H1 (cell line): ENCODE results near the gene PAQR5. TPM values are rescaled to one million over a fixed set of nuclear protein-coding genes. Genes with fewer than 3 reads are reported as not detected.

Experiments
- CTCF ChIA-PET: fragments of 300-600 bp; sonication (Branson Sonifier 250); formaldehyde crosslinking; loops from one replicate; lab custom pipeline; 2021; ENCODE audit not compliant: partially characterized antibody; lab: Charles Lee
- POLR2A ChIA-PET: fragments of 300-600 bp; sonication (Branson Sonifier 250); formaldehyde crosslinking; loops from one replicate; lab custom pipeline; 2021; ENCODE audit warnings: inconsistent platforms; ENCODE audit not compliant: partially characterized antibody; lab: Charles Lee
- DNase-seq, 2 experiments: peaks; one replicate each; pipeline versions ENCODE4 v3.0.0 to v3.0.0-alpha.2; 2010 to 2022; ENCODE audit warnings: low spot score in 2 of 2, low read depth in 1 of 2, mixed read lengths in 1 of 2
- FAIRE-seq: peaks from 2 replicates; lab custom pipeline; 2011; peaks lifted over from hg19 to GRCh38; lab: Jason Lieb, UNC
- H2AFZ ChIP-seq: 2 replicates; pipeline ENCODE4 v1.8.1; 2012; ENCODE audit warnings: low read length, inconsistent platforms
- H2AK5ac ChIP-seq: 2 replicates; pipeline ENCODE4 v1.6.1; 2013; ENCODE audit warnings: low read depth, low read length
- H2BK120ac ChIP-seq: replicated peaks from 2 replicates; pipeline ENCODE3; 2013; ENCODE audit warnings: low read depth, low read length, inconsistent platforms
- H2BK12ac ChIP-seq: 2 replicates; pipeline ENCODE4 v1.6.1; 2013; ENCODE audit warnings: low read depth, low read length
- H2BK15ac ChIP-seq: 2 replicates; pipeline ENCODE4 v1.6.1; 2013; ENCODE audit warnings: low read length
- H2BK20ac ChIP-seq: 2 replicates; pipeline ENCODE4 v1.6.1; 2013; ENCODE audit warnings: low read length
- H2BK5ac ChIP-seq: 2 replicates; pipeline ENCODE4 v1.6.1; 2013; ENCODE audit warnings: low read depth, low read length
- H3K14ac ChIP-seq: 2 replicates; pipeline ENCODE4 v1.6.1; 2013; ENCODE audit warnings: inconsistent platforms; ENCODE audit not compliant: insufficient read length
- H3K18ac ChIP-seq: 2 replicates; pipeline ENCODE4 v1.6.1; 2013; ENCODE audit warnings: low read length; ENCODE audit errors: extremely low read depth
- H3K23ac ChIP-seq: 2 replicates; pipeline ENCODE4 v1.6.1; 2013; ENCODE audit warnings: inconsistent platforms; ENCODE audit not compliant: insufficient read length
- H3K23me2 ChIP-seq: 2 replicates; pipeline ENCODE4 v1.6.1; 2013; ENCODE audit warnings: low read depth, low read length
- H3K27ac ChIP-seq: 2 replicates; pipeline ENCODE4 v1.6.1; 2011; ENCODE audit warnings: low read depth, low read length, inconsistent platforms
- H3K27me3 ChIP-seq, 4 experiments: replicated peaks in 1 of 4; 1 replicate in 1 of 4; 2 replicates in 3 of 4; pipeline versions ENCODE4 v1.6.1 to v1.8.1; 2011 to 2013; ENCODE audit warnings: low read length in 3 of 4, mild to moderate bottlenecking in 3 of 4, inconsistent platforms in 2 of 4, mixed read lengths in 2 of 4, moderate library complexity in 1 of 4; ENCODE audit not compliant: control insufficient read depth in 3 of 4, insufficient read depth in 3 of 4; ENCODE audit errors: extremely low read depth in 1 of 4
- H3K36me3 ChIP-seq, 4 experiments: 2 replicates each; pipeline versions ENCODE4 v1.6.1 to v1.8.1; 2011 to 2013; ENCODE audit warnings: mild to moderate bottlenecking in 4 of 4, low read length in 3 of 4, moderate library complexity in 2 of 4, control low read depth in 1 of 4, inconsistent platforms in 1 of 4; ENCODE audit not compliant: insufficient read depth in 4 of 4, control insufficient read depth in 2 of 4
- H3K4ac ChIP-seq: replicated peaks from 2 replicates; pipeline ENCODE3; 2013; ENCODE audit warnings: low read length, low read depth, mixed read lengths, inconsistent platforms; ENCODE audit not compliant: insufficient read length
- H3K4me1 ChIP-seq, 4 experiments: replicated peaks in 1 of 4; 1 replicate in 1 of 4; 2 replicates in 3 of 4; pipeline versions ENCODE4 v1.6.1 to v1.8.1; 2011 to 2013; ENCODE audit warnings: low read length in 3 of 4, inconsistent platforms in 2 of 4, mixed read lengths in 1 of 4; ENCODE audit not compliant: insufficient read depth in 4 of 4, control insufficient read depth in 3 of 4
- H3K4me2 ChIP-seq, 2 experiments: 2 replicates each; pipeline versions ENCODE4 v1.6.1 to v1.8.1; 2011 to 2013; ENCODE audit warnings: low read depth in 2 of 2, low read length in 2 of 2, control low read depth in 1 of 2, inconsistent platforms in 1 of 2, mild to moderate bottlenecking in 1 of 2; ENCODE audit not compliant: insufficient read depth in 1 of 2
- H3K4me3 ChIP-seq, 4 experiments: fragments of 200-600, 300-600 bp in 1 of 4; sonication (generic), shearing (Covaris generic), sonication (Bioruptor Twin) in 1 of 4; 2 replicates each; pipeline versions ENCODE4 v1.5.1 to v1.8.1; 2011 to 2016; ENCODE audit warnings: low read length in 4 of 4, low read depth in 3 of 4, control low read depth in 2 of 4, inconsistent platforms in 2 of 4, mild to moderate bottlenecking in 2 of 4, mixed read lengths in 1 of 4, moderate library complexity in 1 of 4; ENCODE audit not compliant: insufficient read depth in 2 of 4; ENCODE audit errors: extremely low read depth in 1 of 4
- H3K56ac ChIP-seq: replicated peaks from 2 replicates; pipeline ENCODE3; 2013; ENCODE audit warnings: low read depth, mild to moderate bottlenecking, mixed read lengths, low read length, inconsistent platforms; ENCODE audit not compliant: insufficient read length
- H3K79me1 ChIP-seq: 2 replicates; pipeline ENCODE4 v1.6.1; 2013; ENCODE audit warnings: low read depth, low read length, control low read depth
- H3K79me2 ChIP-seq, 2 experiments: 2 replicates each; pipeline versions ENCODE4 v1.6.1 to v1.8.1; 2012 to 2013; ENCODE audit warnings: low read length in 2 of 2, mild to moderate bottlenecking in 2 of 2, inconsistent platforms in 1 of 2; ENCODE audit not compliant: insufficient read depth in 2 of 2, control insufficient read depth in 1 of 2
- H3K9ac ChIP-seq, 4 experiments: replicated peaks in 1 of 4; 1 replicate in 1 of 4; 2 replicates in 3 of 4; pipeline versions ENCODE4 v1.6.1 to v1.8.1; 2011 to 2013; ENCODE audit warnings: low read depth in 3 of 4, low read length in 3 of 4, control low read depth in 2 of 4, mild to moderate bottlenecking in 2 of 4, moderate library complexity in 2 of 4, inconsistent platforms in 1 of 4; ENCODE audit errors: extremely low read depth in 1 of 4
- H3K9me3 ChIP-seq, 2 experiments: 2 replicates each; pipeline versions ENCODE4 v1.6.1 to v1.8.1; 2012 to 2013; ENCODE audit warnings: mild to moderate bottlenecking in 2 of 2, moderate library complexity in 2 of 2, control low read depth in 1 of 2, inconsistent platforms in 1 of 2, low read depth in 1 of 2, low read length in 1 of 2, mixed read lengths in 1 of 2; ENCODE audit not compliant: insufficient read depth in 2 of 2
- H4K20me1 ChIP-seq, 2 experiments: replicated peaks in 1 of 2; 2 replicates each; pipeline versions ENCODE3 to v1.8.1; 2011 to 2013; ENCODE audit warnings: inconsistent platforms in 2 of 2, low read length in 2 of 2, mild to moderate bottlenecking in 1 of 2; ENCODE audit not compliant: insufficient read depth in 2 of 2, control insufficient read depth in 1 of 2
- H4K5ac ChIP-seq: 2 replicates; pipeline ENCODE4 v1.6.1; 2013; ENCODE audit warnings: low read length, low read depth, mixed read lengths, inconsistent platforms; ENCODE audit not compliant: insufficient read length
- H4K8ac ChIP-seq: 2 replicates; pipeline ENCODE4 v1.8.0; 2013; ENCODE audit warnings: mild to moderate bottlenecking, moderate library complexity, low read length, inconsistent platforms; ENCODE audit not compliant: insufficient read depth; ENCODE audit errors: extremely low read depth
- H4K91ac ChIP-seq: replicated peaks from 2 replicates; pipeline ENCODE3; 2013; ENCODE audit warnings: low read length, mixed read lengths, inconsistent platforms; ENCODE audit not compliant: insufficient read length
- ATF2 ChIP-seq: IDR thresholded peaks from 2 replicates; pipeline ENCODE4 v1.6.1; 2012; ENCODE audit warnings: low read length, inconsistent platforms
- BRCA1 ChIP-seq: IDR thresholded peaks from 2 replicates; pipeline ENCODE4 v1.6.1; 2012; ENCODE audit warnings: low read depth, low read length, improper control_type of control experiment
- CEBPB ChIP-seq: IDR thresholded peaks from 2 replicates; pipeline ENCODE4 v1.6.1; 2012; ENCODE audit warnings: low read depth, low read length
- GABPA ChIP-seq: IDR thresholded peaks from 2 replicates; pipeline ENCODE4 v1.6.1; 2011; ENCODE audit warnings: mild to moderate bottlenecking, low read length, moderate library complexity, borderline replicate concordance; ENCODE audit not compliant: insufficient read depth
- JUN ChIP-seq: IDR thresholded peaks from 2 replicates; pipeline ENCODE4 v1.6.1; 2011; ENCODE audit warnings: low read depth, mild to moderate bottlenecking, improper control_type of control experiment, low read length
- JUND ChIP-seq: IDR thresholded peaks from 2 replicates; pipeline ENCODE4 v1.6.1; 2011; ENCODE audit warnings: mild to moderate bottlenecking, improper control_type of control experiment, low read length
- MAFK ChIP-seq: IDR thresholded peaks from 2 replicates; pipeline ENCODE4 v1.6.1; 2012; ENCODE audit warnings: low read depth, mild to moderate bottlenecking, improper control_type of control experiment, low read length
- POU5F1 ChIP-seq: IDR thresholded peaks from 2 replicates; pipeline ENCODE4 v1.6.1; 2011; ENCODE audit warnings: low read depth, mild to moderate bottlenecking, low read length, moderate library complexity
- SP4 ChIP-seq: IDR thresholded peaks from 2 replicates; pipeline ENCODE4 v1.6.1; 2012; ENCODE audit warnings: low read length, inconsistent platforms
- TAF7 ChIP-seq: optimal IDR thresholded peaks from 2 replicates; pipeline ENCODE3; 2011; ENCODE audit warnings: low read depth, mild to moderate bottlenecking, inconsistent platforms, low read length, moderate library complexity, borderline replicate concordance
- TBP ChIP-seq: IDR thresholded peaks from 2 replicates; pipeline ENCODE4 v1.6.1; 2011; ENCODE audit warnings: low read depth, low read length, improper control_type of control experiment
- TEAD4 ChIP-seq: IDR thresholded peaks from 2 replicates; pipeline ENCODE4 v1.6.1; 2012; ENCODE audit warnings: low read depth, low read length, inconsistent platforms, mixed read lengths
- USF2 ChIP-seq: IDR thresholded peaks from 2 replicates; pipeline ENCODE4 v1.6.1; 2011; ENCODE audit warnings: low read length, improper control_type of control experiment
- WGBS, 2 experiments: shearing (Covaris generic) in 1 of 2; methylation state at CpG; one replicate each; pipeline versions ENCODE4 v1.1.6 to v1.1.7; 2013 to 2015; ENCODE audit warnings: low lambda C conversion rate in 2 of 2, mixed read lengths in 2 of 2, inconsistent platforms in 1 of 2, low coverage in 1 of 2, missing lambda C conversion rate in 1 of 2; ENCODE audit not compliant: insufficient replicate concordance in 2 of 2, insufficient coverage in 1 of 2, insufficient read length in 1 of 2; ENCODE audit errors: extremely low coverage in 1 of 2, missing lambda C conversion rate in 1 of 2; 5-methylcytosine and 5-hydroxymethylcytosine counted together
- polyA plus RNA-seq, 7 experiments: library from polyadenylated mRNA; depleted of rRNA in 3 of 7; stranded (reverse) in 5 of 7; unstranded in 2 of 7; fragments of >200 nt in 5 of 7; fragments of 200-250 nt in 2 of 7; gene quantifications; 1 replicate in 5 of 7; 2 replicates in 1 of 7; 4 replicates in 1 of 7; pipeline versions ENCODE4 v1.2.1 to v1.2.3, GENCODE V29; 2011 to 2013; ENCODE audit warnings: missing spikeins in 2 of 7, mixed read lengths in 2 of 7
- total RNA-seq: library from RNA; stranded (reverse); fragmentation: NEBNext Ultra II Directional; extraction: Animal tissue kit (Norgen Biotek cat#: 25700); gene quantifications from 2 replicates; pipeline ENCODE4 v1.2.1, GENCODE V29; 2021

Gene PAQR5
- total and polyA plus RNA-seq, 2 of the 8 experiments (the other 6 are each of a cell fraction or from before 2014, with no cell fraction given) = 8.7 to 18.1 TPM

- Histone ChIP-seq H4K20me1 (no peaks in the 10 kb centered on the region), H2AFZ (no peak overlapping the region), H3K14ac (no peak overlapping the region), H3K4me2 (no peak overlapping the region), H3K27ac (no peak overlapping the region), H4K91ac (no peak overlapping the region), H2BK5ac (no peak overlapping the region), H3K4me3 (no peak overlapping the region), H3K56ac (no peak overlapping the region), H2BK12ac (no peak overlapping the region), H4K5ac (no peak overlapping the region), H2AK5ac (no peak overlapping the region), H3K27me3 (no peaks in the 10 kb centered on the region), H3K4me1 (no peaks in the 10 kb centered on the region), H3K18ac (no peak overlapping the region), H3K36me3 (no peaks in the 10 kb centered on the region), H4K8ac (no peak overlapping the region), H3K79me1 (no peaks in the 10 kb centered on the region), H2BK15ac (no peak overlapping the region), H2BK20ac (no peak overlapping the region), H3K23ac (no peak overlapping the region), H3K4ac (no peak overlapping the region), H3K79me2 (no peaks in the 10 kb centered on the region), H3K9me3 (no peaks in the 10 kb centered on the region), H3K23me2 (no peaks in the 10 kb centered on the region), H2BK120ac (no peak overlapping the region), H3K9ac (no peak overlapping the region)
- DNase-seq (no peak), FAIRE-seq (no peak)
- POLR2A ChIA-PET = interaction anchor here (0.6 kb wide), 1 partner anchor 8 kb away, joined by 3 read pairs; no protein-coding TSS in a partner anchor
- CTCF ChIA-PET = no interaction called here
- WGBS, 2 experiments = 85% methylated on average over 3 of the region's 3 CpGs; no CpG with 5 or more reads in 1 of the 2 experiments
- TF ChIP-seq MAFK (no peak), TEAD4 (no peak), TBP (no peak), SP4 (no peak), TAF7 (no peak), CEBPB (no peak), JUND (no peak), USF2 (no peak), JUN (no peak), POU5F1 (no peak), BRCA1 (no peak), GABPA (no peak), ATF2 (no peak)
Measured at GRCh38 chr15:69367236-69367635, 68.5 kb downstream of the PAQR5 start.
